Measurements from ENCODE around the gene PSMD6. TPM values are rescaled to one million over a fixed set of nuclear protein-coding genes. Genes with fewer than 3 reads are reported as not detected.

The PSMD6 gene
- total RNA-seq, 4 donors from 2014 or later: 18.3 to 66.6 (median 47.8) TPM

DNA sequence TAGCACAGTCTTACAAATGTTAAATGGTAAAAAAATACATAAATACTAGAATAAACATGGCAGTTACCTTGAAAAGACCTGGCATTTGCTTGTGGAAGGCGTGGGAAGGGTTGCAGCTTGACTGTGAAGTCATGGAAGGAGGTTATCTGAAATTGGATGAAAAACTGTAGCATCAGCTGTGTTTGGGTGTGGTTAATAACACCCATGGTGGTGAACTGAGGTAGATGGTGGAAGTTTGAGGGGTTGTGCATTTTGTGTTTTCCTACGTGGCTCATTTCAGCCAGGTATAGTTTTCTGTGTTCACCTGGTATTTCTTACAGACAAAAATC, 46.5 kb downstream of the PSMD6 start:
- H3K4me1 ChIP-seq: peaks cover 9 to 54% (median 39%) of the 10 kb centered on the region in 4 donors
- intact Hi-C loops (cut with DNase I; ENCODE audit: low total_unique reads): no loop called here
- H3K27ac ChIP-seq: peak overlapping the region in 2 of 4 donors; percentile 21 to 34

DNA sequence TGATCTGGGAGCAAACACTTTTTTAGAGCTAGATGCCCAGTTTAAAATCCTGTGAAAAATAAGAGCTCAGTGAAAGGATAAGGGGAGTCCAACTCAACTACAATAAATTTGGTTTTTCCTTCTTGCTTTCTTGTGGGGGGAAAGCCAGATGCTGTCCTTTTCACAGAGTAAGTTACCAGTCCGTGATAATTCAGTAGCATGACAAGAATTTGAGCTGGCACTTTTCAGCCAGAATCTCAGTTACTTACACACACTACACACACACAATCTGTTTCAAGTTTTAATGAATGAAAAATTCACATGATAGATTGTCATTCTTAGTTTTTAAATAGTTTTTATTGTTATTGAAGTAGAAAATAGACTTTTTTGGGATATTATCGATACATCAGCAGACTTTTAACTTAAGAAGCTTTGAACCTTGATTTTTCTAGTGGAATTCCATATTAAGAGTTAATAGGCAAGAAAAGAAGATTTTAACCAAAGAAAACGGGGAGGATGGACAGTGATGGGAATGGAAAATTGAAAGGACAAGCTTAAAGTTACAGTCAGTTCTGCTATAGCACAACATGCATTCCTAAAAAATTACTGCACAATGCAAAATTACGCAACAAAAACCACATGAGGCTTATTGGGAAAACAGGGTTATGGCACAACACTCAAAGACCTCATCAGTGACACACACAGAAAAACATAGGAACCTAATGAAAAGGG, 47.0 kb downstream of the PSMD6 start:
- no peaks in the 10 kb centered on the region for H3K9me3 ChIP-seq
- H3K36me3 ChIP-seq: peaks cover 0 to 8% (median 0%) of the 10 kb centered on the region in 4 donors
- peaks cover 12 to 59% (median 43%) of the 10 kb centered on the region in 4 donors for H3K4me1 ChIP-seq
- H3K4me3 ChIP-seq: no peak overlapping the region
- WGBS, 2 donors (ENCODE audit: low coverage in 1 of 2): 89 to 90% methylated on average over 4 of the region's 4 CpGs
- H3K27ac ChIP-seq: peak overlapping the region in 2 of 4 donors; percentile 33 to 34
- DNase-seq: no peak
- in situ Hi-C loops (cut with MboI; ENCODE audit: low pct_ligation_motif_present in 1 of 4, low pct_unique_long_range_greater_than_20kb in 1 of 4, low sequenced_read_pairs in 3 of 4): no loop called here
- no peaks in the 10 kb centered on the region for H3K27me3 ChIP-seq
- intact Hi-C loops (cut with DNase I; ENCODE audit: low total_unique reads): no loop called here
- TF ChIP-seq POLR2AphosphoS5 (IDR thresholded peaks at IDR 0.05): peak in 2 of 3 donors; percentile 31 to 75
- TF ChIP-seq POLR2A (IDR thresholded peaks at IDR 0.05): no peak
- peak; percentile 22 for TF ChIP-seq EP300 (IDR thresholded peaks at IDR 0.05; ENCODE audit: low read depth)
- TF ChIP-seq CTCF (IDR thresholded peaks at IDR 0.05): no peak

More for the DNA sequence above, 46.5 kb downstream of the PSMD6 start:
- H3K4me3 ChIP-seq: no peak overlapping the region
- peaks cover 0 to 8% (median 0%) of the 10 kb centered on the region in 4 donors for H3K36me3 ChIP-seq
- no peaks in the 10 kb centered on the region for H3K27me3 ChIP-seq
- H3K9me3 ChIP-seq: no peaks in the 10 kb centered on the region
- 84 to 91% methylated on average over 2 of the region's 2 CpGs for WGBS, 2 donors (ENCODE audit: low coverage in 1 of 2)
- no peak for TF ChIP-seq POLR2A (IDR thresholded peaks at IDR 0.05)
- no peak for TF ChIP-seq CTCF (IDR thresholded peaks at IDR 0.05)
- TF ChIP-seq POLR2AphosphoS5 (IDR thresholded peaks at IDR 0.05): no peak
- no peak for TF ChIP-seq EP300 (IDR thresholded peaks at IDR 0.05; ENCODE audit: low read depth)
- no peak for DNase-seq
- in situ Hi-C loops (cut with MboI; ENCODE audit: low pct_ligation_motif_present in 1 of 4, low pct_unique_long_range_greater_than_20kb in 1 of 4, low sequenced_read_pairs in 3 of 4): no loop called here

DNA sequence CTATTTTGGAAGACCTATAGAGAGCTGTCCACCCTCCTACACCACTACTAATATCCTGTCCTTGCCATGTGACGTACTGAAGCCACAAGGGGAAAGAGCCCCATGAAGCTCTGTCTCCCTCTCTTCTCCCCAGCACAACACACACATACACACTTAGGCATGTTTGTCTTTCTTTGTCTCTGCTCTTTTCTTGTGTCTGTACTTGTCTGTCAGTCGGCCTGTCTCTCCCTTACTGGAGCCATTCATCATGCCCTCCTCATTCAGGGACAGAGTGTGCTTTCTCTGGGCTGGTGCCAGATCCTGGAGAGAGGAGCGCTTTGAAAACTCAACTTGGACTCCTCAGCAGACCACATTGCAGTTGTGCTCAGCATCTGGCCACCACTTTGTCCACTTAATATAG, 47.6 kb downstream of the PSMD6 start:
- 68 to 78% methylated on average over 3 of the region's 3 CpGs for WGBS, 2 donors (ENCODE audit: low coverage in 1 of 2)
- Histone ChIP-seq H3K4me3 (no peak overlapping the region), H3K4me1 (peaks cover 18 to 65% (median 49%) of the 10 kb centered on the region in 4 donors), H3K27me3 (no peaks in the 10 kb centered on the region), H3K27ac (peak overlapping the region in 2 of 4 donors; percentile 22 to 33), H3K36me3 (peaks cover 0 to 3% (median 0%) of the 10 kb centered on the region in 4 donors), H3K9me3 (no peaks in the 10 kb centered on the region)
- in situ Hi-C loops (cut with MboI; ENCODE audit: low pct_ligation_motif_present in 1 of 4, low pct_unique_long_range_greater_than_20kb in 1 of 4, low sequenced_read_pairs in 3 of 4): no loop called here
- TF ChIP-seq EP300 (IDR thresholded peaks at IDR 0.05; ENCODE audit: low read depth) (no peak), CTCF (IDR thresholded peaks at IDR 0.05) (no peak), POLR2A (IDR thresholded peaks at IDR 0.05) (no peak), POLR2AphosphoS5 (IDR thresholded peaks at IDR 0.05) (peak in 2 of 3 donors; percentile 10 to 19)
- DNase-seq: no peak
- intact Hi-C loops (cut with DNase I; ENCODE audit: low total_unique reads): no loop called here

- H3K27ac ChIP-seq: no peak overlapping the region
- 80 to 83% methylated on average over 1 of the region's 1 CpG for WGBS, 2 donors (ENCODE audit: low coverage in 1 of 2)
- TF ChIP-seq CTCF (IDR thresholded peaks at IDR 0.05) (no peak), POLR2AphosphoS5 (IDR thresholded peaks at IDR 0.05) (no peak), POLR2A (IDR thresholded peaks at IDR 0.05) (no peak), EP300 (IDR thresholded peaks at IDR 0.05; ENCODE audit: low read depth) (no peak)
- no peaks in the 10 kb centered on the region for H3K36me3 ChIP-seq
- H3K27me3 ChIP-seq: no peaks in the 10 kb centered on the region
- no peak overlapping the region for H3K4me3 ChIP-seq
- no peak for DNase-seq
- intact Hi-C loops (cut with DNase I; ENCODE audit: low total_unique reads) (no loop called here), in situ Hi-C loops (cut with MboI; ENCODE audit: low pct_ligation_motif_present in 1 of 4, low pct_unique_long_range_greater_than_20kb in 1 of 4, low sequenced_read_pairs in 3 of 4) (no loop called here)
- peaks cover 27 to 72% (median 57%) of the 10 kb centered on the region in 4 donors for H3K4me1 ChIP-seq
- H3K9me3 ChIP-seq: no peaks in the 10 kb centered on the region
These were observed 48.8 kb downstream of the PSMD6 start for GRCh38 chr3:63974451-63974850.
